GM12865 (cell line): ENCODE data around the gene PRM1.
"Not testable (repeated sequence)": the region's sequence is repeated elsewhere in the genome, so short reads cannot be mapped to it uniquely, and the experiment has no call there.

Experiments
- DNase-seq: peaks from one replicate; pipeline ENCODE4 v3.0.0; 2010; ENCODE audit warnings: low read depth
- H3K4me3 ChIP-seq: 2 replicates; pipeline ENCODE4 v1.5.1; 2011; ENCODE audit warnings: mild to moderate bottlenecking, low read depth, low read length, control low read depth
- TF ChIP-seq, protein P1 (sequence below): IDR thresholded peaks from 2 replicates; pipeline ENCODE4 v1.5.1; 2011; ENCODE audit warnings: low read length, control low read depth, low read depth, inconsistent platforms; ENCODE audit not compliant: insufficient read depth; ENCODE audit errors: missing control alignments

Gene PRM1

DNA sequence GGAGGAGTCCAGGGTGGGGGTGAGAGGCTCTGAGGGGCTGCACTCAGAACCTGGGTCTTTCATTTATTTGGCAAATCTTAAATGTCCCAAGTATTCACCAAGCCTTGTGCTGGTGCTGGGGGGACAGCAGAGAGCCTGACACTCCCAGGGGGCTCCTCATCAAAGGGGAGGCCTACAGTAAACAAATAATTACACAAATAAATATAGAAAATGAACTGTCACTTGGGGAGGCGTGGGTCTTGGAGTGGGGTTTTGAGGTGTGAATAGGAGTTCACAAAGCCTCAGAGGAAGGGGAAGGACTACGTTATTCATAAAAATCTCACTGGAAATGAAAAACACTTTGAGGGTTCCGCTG, 15.2 kb upstream of the PRM1 start:
- TF ChIP-seq, protein P1, sequence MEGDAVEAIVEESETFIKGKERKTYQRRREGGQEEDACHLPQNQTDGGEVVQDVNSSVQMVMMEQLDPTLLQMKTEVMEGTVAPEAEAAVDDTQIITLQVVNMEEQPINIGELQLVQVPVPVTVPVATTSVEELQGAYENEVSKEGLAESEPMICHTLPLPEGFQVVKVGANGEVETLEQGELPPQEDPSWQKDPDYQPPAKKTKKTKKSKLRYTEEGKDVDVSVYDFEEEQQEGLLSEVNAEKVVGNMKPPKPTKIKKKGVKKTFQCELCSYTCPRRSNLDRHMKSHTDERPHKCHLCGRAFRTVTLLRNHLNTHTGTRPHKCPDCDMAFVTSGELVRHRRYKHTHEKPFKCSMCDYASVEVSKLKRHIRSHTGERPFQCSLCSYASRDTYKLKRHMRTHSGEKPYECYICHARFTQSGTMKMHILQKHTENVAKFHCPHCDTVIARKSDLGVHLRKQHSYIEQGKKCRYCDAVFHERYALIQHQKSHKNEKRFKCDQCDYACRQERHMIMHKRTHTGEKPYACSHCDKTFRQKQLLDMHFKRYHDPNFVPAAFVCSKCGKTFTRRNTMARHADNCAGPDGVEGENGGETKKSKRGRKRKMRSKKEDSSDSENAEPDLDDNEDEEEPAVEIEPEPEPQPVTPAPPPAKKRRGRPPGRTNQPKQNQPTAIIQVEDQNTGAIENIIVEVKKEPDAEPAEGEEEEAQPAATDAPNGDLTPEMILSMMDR = no peak
- H3K4me3 ChIP-seq = no peak overlapping the region
- DNase-seq = no peak

DNA sequence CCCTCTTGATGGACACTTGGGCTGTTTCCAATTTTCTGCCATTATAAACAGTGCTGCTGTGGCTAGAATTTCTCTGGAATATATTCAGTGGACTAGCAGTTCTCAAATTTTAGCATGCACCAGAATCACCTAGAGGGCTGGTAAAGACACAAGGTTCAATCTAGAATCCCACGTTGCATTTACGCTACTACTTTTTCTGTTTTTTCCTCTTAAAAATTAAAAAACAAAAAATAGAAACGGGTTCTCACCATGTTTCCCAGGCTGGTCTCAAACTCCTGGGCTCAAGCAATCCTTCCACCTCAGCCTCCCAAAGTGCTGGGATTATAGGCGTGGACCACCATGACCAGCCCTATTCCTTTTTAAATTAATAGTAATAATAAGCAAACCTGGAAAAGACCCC, 14.5 kb upstream of the PRM1 start:
- no peak overlapping the region for H3K4me3 ChIP-seq
- TF ChIP-seq, protein P1 = no peak
- no peak for DNase-seq

DNA sequence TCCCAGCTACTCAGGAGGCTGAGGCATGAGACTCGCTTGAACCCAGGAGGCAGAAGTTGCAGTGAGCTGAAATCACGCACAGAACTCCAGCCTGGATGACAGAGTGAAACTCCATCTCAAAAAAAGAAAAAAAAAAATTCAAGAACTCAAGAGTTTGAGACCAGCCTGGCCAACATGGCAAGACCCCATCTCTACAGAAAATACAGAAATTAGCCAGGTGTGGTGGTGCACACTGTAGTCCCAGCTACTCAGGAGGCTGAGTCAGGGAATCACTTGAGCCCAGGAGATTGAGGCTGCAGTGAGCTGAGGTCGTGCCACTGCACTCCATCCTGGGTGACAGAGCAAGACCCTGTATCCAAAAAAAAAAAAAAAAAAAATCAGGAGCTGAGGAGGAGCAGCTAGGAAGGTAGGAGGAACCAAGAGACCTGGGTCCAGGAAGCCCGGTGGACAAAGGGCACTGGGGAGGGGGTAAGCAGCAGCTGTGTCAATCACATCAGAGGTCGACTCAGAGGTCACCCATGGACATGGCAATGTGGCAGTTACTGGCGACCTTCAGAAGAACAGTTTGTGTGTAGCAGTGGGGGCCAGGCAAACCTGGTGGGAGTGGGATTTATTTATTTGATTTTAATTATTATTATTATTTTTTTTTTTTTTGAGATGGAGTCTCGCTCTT, 11.1 kb upstream of the PRM1 start:
- no peak overlapping the region for H3K4me3 ChIP-seq
- TF ChIP-seq, protein P1 = no peak
- DNase-seq = no peak

DNA sequence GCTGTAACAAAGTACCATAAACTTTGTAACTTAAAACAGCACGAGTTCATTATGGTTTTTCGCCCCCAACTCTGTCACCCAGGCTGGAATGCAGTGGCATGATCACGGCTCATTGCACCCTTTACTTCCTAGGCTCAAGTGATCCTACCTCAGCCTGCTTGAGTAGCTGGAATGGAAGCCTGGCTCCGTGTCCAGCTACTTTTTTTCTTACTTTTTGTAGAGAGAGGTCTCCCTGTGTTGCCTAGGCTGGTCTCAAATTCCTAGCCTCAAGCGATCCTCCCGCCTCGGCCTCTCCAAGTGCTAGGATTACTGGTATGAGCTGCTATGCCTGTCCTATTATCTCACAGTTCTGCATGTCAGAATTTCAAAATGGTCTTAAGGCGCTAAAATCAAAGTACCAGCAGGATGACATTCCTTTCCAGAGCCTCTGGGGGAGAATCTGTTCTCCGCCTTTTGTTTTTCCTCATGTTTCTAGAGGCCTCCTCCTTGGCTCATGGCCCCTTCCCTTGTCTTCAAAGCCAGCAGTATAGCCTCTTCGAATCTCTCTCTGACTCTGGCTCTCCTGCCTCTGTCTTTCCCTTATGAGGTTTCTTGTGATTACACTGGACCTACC, 10.1 kb upstream of the PRM1 start:
- no peak overlapping the region for H3K4me3 ChIP-seq
- no peak for DNase-seq
- TF ChIP-seq, protein P1 = no peak

DNA sequence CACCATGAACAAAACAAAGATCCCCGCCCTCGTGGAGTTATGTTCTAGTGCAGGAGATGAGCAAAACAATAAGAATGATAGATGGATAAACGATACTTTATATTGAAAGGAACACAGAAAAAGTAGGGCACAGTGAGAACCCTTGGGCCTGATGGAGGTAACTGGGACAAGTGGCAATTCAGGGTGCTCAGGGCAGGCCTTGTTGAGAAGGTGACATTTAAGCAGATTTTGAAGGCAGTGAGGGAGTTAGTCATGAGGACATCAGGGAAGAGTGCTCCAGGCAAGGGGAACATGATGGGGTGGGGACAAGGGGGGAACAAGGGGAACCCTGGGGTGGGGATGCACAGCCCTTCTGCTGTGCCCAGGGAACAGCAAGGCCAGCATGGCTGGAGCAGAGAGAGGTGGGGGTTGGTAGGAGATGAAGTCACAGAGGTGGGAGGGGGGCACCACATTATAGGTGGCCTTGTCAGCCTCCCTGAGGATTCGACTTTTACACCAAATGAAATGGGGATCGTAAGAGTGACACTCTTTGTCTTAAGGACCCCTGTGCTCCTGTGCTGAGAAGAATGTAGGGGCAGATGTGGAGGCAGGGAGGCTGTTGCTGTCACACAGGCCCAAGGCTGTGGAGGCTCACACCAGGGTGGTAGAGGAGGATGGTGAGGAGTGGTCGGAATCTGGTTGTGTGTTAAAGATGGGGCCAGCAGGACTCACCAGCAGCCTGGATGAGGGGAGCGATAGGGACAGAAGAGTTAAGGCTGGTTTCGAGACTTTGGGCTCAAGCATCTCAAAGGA, 9.2 kb upstream of the PRM1 start:
- TF ChIP-seq, protein P1 = no peak
- DNase-seq = no peak
- H3K4me3 ChIP-seq = no peak overlapping the region

DNA sequence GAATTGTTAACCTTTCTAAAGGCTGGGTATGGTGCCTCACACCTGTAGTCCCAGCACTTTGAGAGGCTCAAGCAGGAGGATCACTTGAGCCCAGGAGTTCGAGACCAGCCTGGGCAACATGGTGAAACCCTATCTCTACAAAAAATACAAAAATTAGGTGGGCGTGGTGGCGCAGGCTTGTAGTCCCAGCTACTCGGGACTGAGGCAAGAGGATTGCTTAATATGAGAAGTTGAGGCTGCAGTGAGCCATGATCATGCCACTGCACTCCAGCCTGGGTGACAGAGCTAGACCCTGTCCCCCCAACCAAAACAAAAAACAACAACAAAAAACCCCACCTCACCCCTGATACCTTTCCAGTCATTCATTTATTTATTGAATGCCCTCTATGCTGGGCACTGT, 8.6 kb upstream of the PRM1 start:
- not testable (repeated sequence) for DNase-seq, H3K4me3 ChIP-seq

DNA sequence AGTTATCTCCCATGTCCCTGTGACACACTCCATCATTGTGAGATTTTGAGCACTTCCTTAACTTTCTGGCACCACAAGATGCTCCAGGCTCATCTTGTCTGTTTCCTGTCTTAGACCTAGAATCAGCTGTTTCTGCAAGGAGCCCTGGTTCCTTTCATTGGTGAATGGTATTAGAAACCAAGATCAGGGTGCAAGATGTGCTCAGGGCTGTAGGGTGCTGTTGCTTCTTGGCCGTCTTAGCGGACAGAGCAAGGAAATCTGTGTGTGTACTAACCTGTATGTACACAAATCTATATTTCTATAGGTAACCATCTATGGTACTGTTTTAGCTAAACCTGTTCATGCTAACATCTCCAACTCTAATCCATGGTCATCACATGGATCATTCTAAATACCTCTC, 8.1 kb upstream of the PRM1 start:
- H3K4me3 ChIP-seq = no peak overlapping the region
- DNase-seq = no peak
- TF ChIP-seq, protein P1 = no peak
